ENCODE measurements around the gene ITSN1. TPM values are rescaled to one million over a fixed set of nuclear protein-coding genes. Genes with fewer than 3 reads are reported as not detected.

Gene ITSN1
- total RNA-seq, 1 experiment from 2014 or later, result 42.6 TPM

DNA sequence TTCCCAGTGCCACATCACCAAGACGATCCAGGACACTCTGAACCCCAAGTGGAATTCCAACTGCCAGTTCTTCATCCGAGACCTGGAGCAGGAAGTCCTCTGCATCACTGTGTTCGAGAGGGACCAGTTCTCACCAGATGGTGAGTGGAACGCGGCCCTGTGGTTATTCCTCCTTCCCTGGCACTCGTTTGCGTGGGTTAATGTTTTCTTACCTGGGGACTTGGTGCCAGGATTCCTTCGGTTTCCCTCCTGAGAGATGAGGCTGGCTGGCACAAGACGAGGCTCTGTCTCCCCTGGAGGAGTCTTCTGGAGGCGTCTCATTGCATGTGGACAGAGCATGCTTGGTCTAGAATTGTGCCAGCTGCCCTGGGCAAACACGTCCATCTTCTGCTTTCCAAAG is 244.0 kb downstream of the ITSN1 start:
- no peak for TF ChIP-seq CTCF (IDR thresholded peaks at IDR 0.05; ENCODE audit: unreplicated experiment)
- ChIA-PET POLR2A (no interaction called here), CTCF (no interaction called here)
- no peaks in the 10 kb centered on the region for H3K27me3 Mint-ChIP-seq (ENCODE audit: insufficient read depth, unreplicated experiment)
- intact Hi-C loops (cut with micrococcal nuclease), result no loop called here
- DNase-seq (ENCODE audit: unreplicated experiment), result no peak
- no peak overlapping the region for H3K4me3 Mint-ChIP-seq (ENCODE audit: unreplicated experiment)
- H3K27ac Mint-ChIP-seq (ENCODE audit: low read depth, unreplicated experiment), result no peak overlapping the region
- H3K9me3 Mint-ChIP-seq (ENCODE audit: unreplicated experiment), result no peaks in the 10 kb centered on the region
- H3K36me3 Mint-ChIP-seq (ENCODE audit: insufficient read depth, unreplicated experiment), result no peaks in the 10 kb centered on the region
- BruUV-seq (replicated peaks), result no TSS peak
- peaks cover 14% of the 10 kb centered on the region for H3K4me1 Mint-ChIP-seq (ENCODE audit: insufficient read depth, unreplicated experiment)

DNA sequence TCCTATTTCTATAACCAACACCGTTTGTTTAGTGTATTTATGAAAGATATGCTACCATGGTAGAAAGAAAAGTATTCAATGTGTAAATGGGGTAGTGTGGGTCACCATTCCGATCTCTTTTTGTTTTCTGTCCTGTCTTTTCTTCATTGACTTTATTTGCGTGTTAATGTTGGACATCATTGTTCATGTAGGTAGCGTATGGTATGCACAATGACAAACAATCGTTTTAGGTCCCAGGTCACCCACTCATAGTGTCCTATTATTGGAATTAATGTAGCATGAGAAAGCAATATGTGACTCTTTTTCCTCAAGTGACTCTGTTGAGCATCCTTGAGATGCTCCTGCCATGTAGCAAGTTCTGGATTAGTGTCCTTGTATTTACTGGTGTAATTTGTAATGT is 247.9 kb downstream of the ITSN1 start:
- intact Hi-C loops (cut with micrococcal nuclease), result loop anchor here (5.0 kb wide), 1 partner anchor 303 kb away; the partner anchor contains the start of gene DONSON
- no peak for TF ChIP-seq CTCF (IDR thresholded peaks at IDR 0.05; ENCODE audit: unreplicated experiment)
- Mint-ChIP-seq H3K4me3 (ENCODE audit: unreplicated experiment) (no peak overlapping the region), H3K36me3 (ENCODE audit: insufficient read depth, unreplicated experiment) (no peaks in the 10 kb centered on the region), H3K27me3 (ENCODE audit: insufficient read depth, unreplicated experiment) (no peaks in the 10 kb centered on the region), H3K9me3 (ENCODE audit: unreplicated experiment) (no peaks in the 10 kb centered on the region), H3K27ac (ENCODE audit: low read depth, unreplicated experiment) (no peak overlapping the region), H3K4me1 (ENCODE audit: insufficient read depth, unreplicated experiment) (peaks cover 8% of the 10 kb centered on the region)
- ChIA-PET CTCF (no interaction called here), POLR2A (no interaction called here)
- BruUV-seq (replicated peaks), result no TSS peak
- no peak for DNase-seq (ENCODE audit: unreplicated experiment)

- Mint-ChIP-seq H3K36me3 (ENCODE audit: insufficient read depth, unreplicated experiment) (no peaks in the 10 kb centered on the region), H3K4me1 (ENCODE audit: insufficient read depth, unreplicated experiment) (peaks cover 7% of the 10 kb centered on the region), H3K9me3 (ENCODE audit: unreplicated experiment) (no peaks in the 10 kb centered on the region), H3K27me3 (ENCODE audit: insufficient read depth, unreplicated experiment) (no peaks in the 10 kb centered on the region), H3K4me3 (ENCODE audit: unreplicated experiment) (no peak overlapping the region), H3K27ac (ENCODE audit: low read depth, unreplicated experiment) (no peak overlapping the region)
- intact Hi-C loops (cut with micrococcal nuclease), result loop anchor here (5.0 kb wide), 1 partner anchor 306 kb away; the partner anchor contains the start of gene DONSON
- DNase-seq (ENCODE audit: unreplicated experiment), result no peak
- no TSS peak for BruUV-seq (replicated peaks)
- TF ChIP-seq CTCF (IDR thresholded peaks at IDR 0.05; ENCODE audit: unreplicated experiment), result no peak
- CTCF ChIA-PET, result interaction anchor here (0.7 to 1.2 kb wide), 2 partner anchors 9 to 50 kb away, joined by 4 to 6 read pairs; no protein-coding TSS in a partner anchor
- POLR2A ChIA-PET, result interaction anchor here (0.6 to 0.8 kb wide), 3 partner anchors 20 to 249 kb away, joined by 3 to 4 read pairs (median 3); no protein-coding TSS in a partner anchor
These were observed 250.6 kb downstream of the ITSN1 start for GRCh38 chr21:33892853-33893252.

GRCh38 chr21:33893917-33894316 is 251.6 kb downstream of the ITSN1 start:
- ChIA-PET POLR2A (interaction anchor here (0.7 to 1.6 kb wide), 7 partner anchors 21 to 1860 kb away, joined by 3 to 6 read pairs (median 3); no protein-coding TSS in a partner anchor), CTCF (interaction anchor here (0.5 to 1.6 kb wide), 4 partner anchors 51 to 285 kb away, joined by 3 to 4 read pairs (median 4); no protein-coding TSS in a partner anchor)
- no peak for DNase-seq (ENCODE audit: unreplicated experiment)
- Mint-ChIP-seq H3K36me3 (ENCODE audit: insufficient read depth, unreplicated experiment) (no peaks in the 10 kb centered on the region), H3K4me1 (ENCODE audit: insufficient read depth, unreplicated experiment) (peaks cover 7% of the 10 kb centered on the region), H3K9me3 (ENCODE audit: unreplicated experiment) (no peaks in the 10 kb centered on the region), H3K27ac (ENCODE audit: low read depth, unreplicated experiment) (no peak overlapping the region), H3K4me3 (ENCODE audit: unreplicated experiment) (no peak overlapping the region), H3K27me3 (ENCODE audit: insufficient read depth, unreplicated experiment) (no peaks in the 10 kb centered on the region)
- BruUV-seq (replicated peaks), result no TSS peak
- no peak for TF ChIP-seq CTCF (IDR thresholded peaks at IDR 0.05; ENCODE audit: unreplicated experiment)
- intact Hi-C loops (cut with micrococcal nuclease), result loop anchor here (5.0 kb wide), 1 partner anchor 307 kb away; the partner anchor contains the start of gene DONSON

Data from MCF 10A (cell line).